HFF-Myc (cell line): ENCODE results near the gene SLC6A8.
"Not testable (repeated sequence)": the region's sequence is repeated elsewhere in the genome, so short reads cannot be mapped to it uniquely, and the experiment has no call there.

ENCODE experiments used
- DNase-seq: peaks from one replicate; pipeline ENCODE4 v3.0.0-alpha.2; 2011; ENCODE audit warnings: low read depth; ENCODE audit errors: extremely low read depth
- H3K4me3 ChIP-seq: replicated peaks from 2 replicates; pipeline ENCODE4 v1.5.1; 2011; ENCODE audit warnings: low read depth, mild to moderate bottlenecking, control low read depth, low read length
- TF ChIP-seq, protein P1 (sequence below): IDR thresholded peaks from 2 replicates; pipeline ENCODE4 v1.5.1; 2012; ENCODE audit warnings: mild to moderate bottlenecking, low read depth, low read length, control low read depth; ENCODE audit errors: missing control alignments

SLC6A8 gene

DNA sequence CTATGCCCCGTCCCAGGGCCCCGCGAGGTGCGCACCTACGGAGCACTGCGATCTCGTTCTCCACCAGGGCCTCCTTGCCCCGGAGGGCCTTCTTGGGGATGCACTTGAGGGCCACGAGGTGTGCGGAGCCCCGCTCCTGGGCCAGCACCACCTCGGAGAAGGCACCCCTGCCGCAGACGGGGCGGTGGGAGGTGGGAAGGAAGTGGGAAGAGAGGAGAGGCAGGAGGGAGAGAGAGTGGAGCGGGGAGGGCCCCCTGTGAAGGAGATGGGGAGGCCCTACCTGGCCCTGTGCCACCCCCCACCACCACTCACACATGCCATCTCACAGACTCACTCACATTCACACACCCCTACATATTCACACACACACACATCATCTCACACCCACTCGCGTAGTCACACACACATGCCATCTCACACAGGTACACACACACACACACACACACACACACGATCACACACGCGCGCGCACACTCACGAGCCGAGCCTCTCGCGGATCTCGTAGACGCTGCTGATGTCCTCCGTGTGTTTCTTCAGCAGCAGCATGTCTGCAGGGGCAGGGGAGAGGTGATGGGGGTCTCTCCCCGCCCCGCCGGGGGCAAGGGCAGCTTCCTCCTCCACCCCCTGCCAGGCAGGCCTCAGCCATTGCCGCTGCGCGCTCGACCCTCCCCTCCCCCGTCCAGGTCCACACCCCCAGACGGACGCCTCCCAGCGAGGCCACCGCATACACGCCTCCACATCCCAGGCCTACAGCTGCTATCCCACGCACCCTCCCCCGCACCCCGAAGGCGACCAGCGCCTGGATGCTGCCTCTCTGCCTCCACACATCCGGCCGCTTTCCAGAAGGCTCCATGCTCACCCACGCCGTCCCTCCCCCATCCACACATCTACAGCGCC lies 14.9 kb upstream of the SLC6A8 start:
- TF ChIP-seq, protein P1, sequence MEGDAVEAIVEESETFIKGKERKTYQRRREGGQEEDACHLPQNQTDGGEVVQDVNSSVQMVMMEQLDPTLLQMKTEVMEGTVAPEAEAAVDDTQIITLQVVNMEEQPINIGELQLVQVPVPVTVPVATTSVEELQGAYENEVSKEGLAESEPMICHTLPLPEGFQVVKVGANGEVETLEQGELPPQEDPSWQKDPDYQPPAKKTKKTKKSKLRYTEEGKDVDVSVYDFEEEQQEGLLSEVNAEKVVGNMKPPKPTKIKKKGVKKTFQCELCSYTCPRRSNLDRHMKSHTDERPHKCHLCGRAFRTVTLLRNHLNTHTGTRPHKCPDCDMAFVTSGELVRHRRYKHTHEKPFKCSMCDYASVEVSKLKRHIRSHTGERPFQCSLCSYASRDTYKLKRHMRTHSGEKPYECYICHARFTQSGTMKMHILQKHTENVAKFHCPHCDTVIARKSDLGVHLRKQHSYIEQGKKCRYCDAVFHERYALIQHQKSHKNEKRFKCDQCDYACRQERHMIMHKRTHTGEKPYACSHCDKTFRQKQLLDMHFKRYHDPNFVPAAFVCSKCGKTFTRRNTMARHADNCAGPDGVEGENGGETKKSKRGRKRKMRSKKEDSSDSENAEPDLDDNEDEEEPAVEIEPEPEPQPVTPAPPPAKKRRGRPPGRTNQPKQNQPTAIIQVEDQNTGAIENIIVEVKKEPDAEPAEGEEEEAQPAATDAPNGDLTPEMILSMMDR, result no peak
- H3K4me3 ChIP-seq, result no peak overlapping the region
- DNase-seq, result no peak

DNA sequence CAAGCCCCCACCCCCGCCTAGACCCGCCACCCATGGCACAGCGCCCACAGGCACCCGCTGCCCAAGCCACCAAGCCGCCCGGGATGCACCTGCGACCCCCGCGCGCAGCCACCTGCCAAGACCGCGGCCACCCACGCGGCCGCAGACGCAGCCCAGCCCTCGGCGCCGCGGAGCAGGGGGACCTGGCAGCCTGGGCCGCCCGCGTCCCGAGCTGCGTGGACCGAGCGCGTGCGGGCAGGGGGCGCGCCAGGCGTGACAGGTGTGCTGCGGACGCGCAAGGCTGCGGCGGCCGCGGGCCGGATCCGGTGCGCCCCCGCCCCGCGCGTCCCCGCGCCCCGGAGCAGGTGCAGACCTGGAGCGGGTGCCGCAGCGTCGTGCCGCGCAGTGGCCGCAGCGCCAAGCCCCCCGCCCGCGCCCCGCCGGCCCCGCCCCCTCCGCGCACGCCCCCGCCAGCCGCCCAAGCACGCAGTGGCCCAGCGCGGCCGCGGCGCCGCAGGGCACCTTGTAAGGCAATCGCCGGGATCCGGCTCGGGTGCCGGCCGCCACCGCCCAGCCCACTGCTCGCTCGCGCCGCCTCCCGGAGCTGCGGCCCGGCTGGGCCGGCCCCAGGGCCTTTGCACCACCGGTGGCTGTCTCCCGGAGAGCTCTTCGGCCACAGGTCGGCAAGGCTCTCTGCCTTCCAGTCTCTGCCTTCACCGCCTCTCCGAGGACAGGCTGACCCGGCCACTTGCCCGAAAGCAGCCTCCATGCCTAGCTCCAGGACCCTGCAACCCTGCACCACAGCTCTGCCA lies 14.1 kb upstream of the SLC6A8 start, which contains the start of gene PNCK:
PNCK (minus strand) TSS at position 386 of the 791 bp plus-strand sequence. CDS start 737 bp downstream, outside the sequence.
- DNase-seq, result no peak
- TF ChIP-seq, protein P1, result no peak
- no peak within 1 kb of the TSS for H3K4me3 ChIP-seq

DNA sequence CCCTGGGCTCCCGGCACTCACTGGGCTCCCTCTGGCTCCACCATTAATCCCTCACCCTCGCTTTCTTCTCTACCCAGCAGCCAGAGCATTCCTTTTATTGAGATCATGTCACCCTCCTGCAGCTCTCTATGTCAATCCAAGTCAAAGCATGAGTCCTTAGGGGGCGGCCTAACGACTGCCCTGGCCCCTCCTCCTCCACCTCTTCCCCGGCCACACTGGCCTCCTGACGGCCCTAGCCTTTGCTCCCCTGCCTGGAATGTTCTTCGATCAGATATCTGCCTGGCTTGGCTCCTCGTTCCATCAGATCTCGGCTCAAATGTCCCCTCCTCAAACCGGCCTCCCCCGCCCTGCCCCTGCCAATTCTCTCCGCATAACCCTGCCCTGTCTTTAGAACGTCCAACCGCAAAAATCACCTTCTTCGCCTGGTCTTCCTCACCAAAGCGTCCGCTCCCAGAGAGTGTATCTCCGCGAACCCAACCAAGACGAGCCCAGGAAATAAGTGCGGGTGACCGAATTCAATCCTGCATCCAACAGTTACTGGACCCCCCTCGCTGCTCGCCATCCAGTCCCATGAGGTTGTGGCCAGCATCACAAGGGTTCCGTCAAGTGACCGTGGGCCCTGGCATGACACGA lies 13.4 kb upstream of the SLC6A8 start:
- DNase-seq, result no peak
- no peak overlapping the region for H3K4me3 ChIP-seq
- TF ChIP-seq, protein P1, result no peak

DNA sequence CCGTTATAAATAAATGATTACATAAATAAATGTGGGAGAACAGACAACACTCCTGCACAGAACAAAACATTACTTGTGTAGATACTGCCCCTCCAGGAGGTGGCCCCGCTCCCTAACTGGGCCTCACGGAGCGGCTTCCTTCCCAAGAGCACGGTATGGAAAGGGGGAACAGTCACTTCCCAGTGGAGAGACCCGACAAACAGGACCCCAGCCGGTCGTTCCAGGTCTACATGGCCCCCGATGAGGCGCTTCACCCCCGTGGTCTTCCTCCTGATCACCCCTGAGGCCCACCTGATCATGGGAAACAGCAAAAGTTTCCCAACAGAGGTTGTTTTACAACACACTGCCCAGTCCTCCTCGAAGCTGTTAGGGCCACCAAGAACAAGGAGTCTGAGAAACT lies 6.6 kb upstream of the SLC6A8 start:
- no peak for DNase-seq
- H3K4me3 ChIP-seq, result no peak overlapping the region
- TF ChIP-seq, protein P1, result no peak

DNA sequence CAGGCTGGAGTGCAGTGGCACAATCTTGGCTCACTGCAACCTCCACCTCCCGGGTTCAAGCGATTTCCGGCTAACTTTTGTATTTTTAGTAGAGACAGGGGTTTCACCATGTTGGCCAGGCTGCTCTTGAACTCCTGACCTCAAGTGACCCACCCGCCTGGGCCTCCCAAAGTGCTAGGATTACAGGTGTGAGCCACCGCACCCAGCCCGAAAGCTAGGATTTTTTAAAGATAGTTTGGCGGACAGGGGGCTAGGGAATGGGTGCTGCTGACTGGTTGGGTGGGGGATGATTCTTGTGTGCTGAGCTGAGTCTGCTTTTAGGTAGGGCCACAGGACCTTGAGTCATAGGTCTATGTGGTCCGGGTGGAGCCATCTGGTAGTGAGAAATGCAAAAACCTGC lies 4.2 kb upstream of the SLC6A8 start:
- H3K4me3 ChIP-seq, DNase-seq: not testable (repeated sequence)

DNA sequence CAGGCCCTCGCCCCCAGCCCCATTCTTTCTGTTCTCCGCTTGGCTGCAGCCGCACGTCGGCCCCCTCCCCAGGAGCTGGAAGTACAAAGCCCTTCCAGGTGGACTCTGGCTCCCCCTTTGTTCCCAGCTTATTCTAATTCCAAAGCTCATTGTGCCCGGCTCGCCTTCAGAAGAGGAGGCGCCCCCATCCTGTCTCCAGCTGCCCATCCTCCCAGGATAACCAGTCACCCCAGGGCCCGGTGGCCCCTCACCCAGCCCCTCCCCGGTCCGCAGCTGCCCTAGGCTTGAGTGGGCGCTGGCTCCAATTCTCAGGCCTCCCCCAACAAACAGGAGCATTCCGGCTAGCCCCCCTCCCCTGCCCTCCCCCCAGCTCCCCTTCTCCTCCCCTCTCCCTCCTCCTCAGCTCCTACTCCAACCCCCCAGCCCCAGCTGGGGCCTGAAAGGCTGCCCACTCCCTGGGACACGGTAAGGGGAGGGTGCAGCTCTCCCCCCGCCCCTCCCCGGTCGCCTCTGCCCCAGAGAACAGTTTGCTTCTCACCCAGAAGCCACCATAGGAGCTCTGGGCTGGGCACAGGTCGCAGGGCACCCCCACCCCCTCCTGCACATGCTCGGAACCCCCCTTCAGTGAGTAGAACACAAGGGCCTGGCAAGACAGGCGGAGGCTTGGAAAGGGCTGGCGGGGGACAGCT lies 3.1 kb upstream of the SLC6A8 start:
- TF ChIP-seq, protein P1, result no peak
- H3K4me3 ChIP-seq, result no peak overlapping the region
- DNase-seq, result no peak

DNA sequence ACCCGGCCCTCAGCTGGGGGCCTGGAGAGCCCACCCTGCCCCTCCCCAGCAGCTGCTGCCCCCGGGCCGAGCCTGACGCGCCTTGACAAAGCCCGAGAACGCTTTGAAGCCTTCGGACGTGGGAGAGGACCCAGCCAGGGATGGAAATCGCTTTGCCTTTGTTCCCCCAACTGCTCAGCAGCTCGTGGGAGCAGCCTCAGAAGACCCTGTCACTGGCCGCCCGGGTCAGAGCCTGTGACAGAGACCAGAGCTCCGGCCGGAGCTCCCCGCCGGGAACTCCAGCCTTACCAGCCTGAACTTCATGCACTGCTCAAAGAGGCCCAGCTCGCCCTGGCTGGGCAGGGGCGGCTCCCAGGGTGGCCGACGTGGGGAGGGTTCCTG lies 2.6 kb upstream of the SLC6A8 start:
- DNase-seq, result no peak
- H3K4me3 ChIP-seq, result no peak overlapping the region

More for the DNA sequence above, 2.6 kb upstream of the SLC6A8 start:
- TF ChIP-seq, protein P1, result no peak
